K562 (cell line): ENCODE measurements around the gene TMEM158. TPM values are rescaled to one million over a fixed set of nuclear protein-coding genes. Genes with fewer than 3 reads are reported as not detected.
A peak's percentile ranks its signal among the peaks of the same experiment; 100 is the strongest.

Experiments used
- CHD2 ChIP-seq: IDR thresholded peaks from 2 replicates; pipeline ENCODE4 v1.6.1; 2011; ENCODE audit warnings: low read depth, low read length
- CHD4 ChIP-seq: fragments of 200-600 bp; sonication (generic); IDR thresholded peaks from 3 replicates; pipeline ENCODE4 v1.6.1; 2012; ENCODE audit warnings: low read depth, mild to moderate bottlenecking, mixed read lengths, low read length, inconsistent platforms; ENCODE audit not compliant: insufficient read depth, insufficient replicate concordance, poor library complexity, severe bottlenecking
- CSDE1 ChIP-seq, 2 experiments: fragments of 450-650 bp; IDR thresholded peaks; 2 replicates each; pipeline ENCODE4 v1.6.1; 2016; ENCODE audit warnings: mild to moderate bottlenecking in 1 of 2
- DNMT1 ChIP-seq: fragments of 450-650 bp; IDR thresholded peaks from 2 replicates; pipeline ENCODE4 v1.6.1; 2016; ENCODE audit warnings: antibody characterized with exemption, mild to moderate bottlenecking
- ETV5 ChIP-seq: sonication (generic); formaldehyde crosslinking; IDR thresholded peaks from 2 replicates; pipeline ENCODE4 v1.4.0; 2020; ENCODE audit warnings: low read depth, mild to moderate bottlenecking, missing genetic modification reagents
- GABPB1 ChIP-seq: sonication (generic); formaldehyde crosslinking; IDR thresholded peaks from 2 replicates; pipeline ENCODE4 v1.8.0; 2022; ENCODE audit warnings: mild to moderate bottlenecking, missing genetic modification reagents
- GATA2 ChIP-seq: sonication (generic); formaldehyde crosslinking; IDR thresholded peaks from 2 replicates; pipeline ENCODE4 v1.4.0; 2020; ENCODE audit warnings: mild to moderate bottlenecking, missing genetic modification reagents
- NCOA4 ChIP-seq: fragments of 450-650 bp; IDR thresholded peaks from 2 replicates; pipeline ENCODE4 v1.6.1; 2018; ENCODE audit warnings: mild to moderate bottlenecking; ENCODE audit not compliant: partially characterized antibody
- NR4A1 ChIP-seq, 2 experiments: fragments of 250-450 bp in 1 of 2; fragments of 450-650 bp in 1 of 2; sonication (Bioruptor Pico) in 1 of 2; IDR thresholded peaks; 2 replicates each; pipeline versions ENCODE4 v1.4.0 to v1.6.1; 2016 to 2020; ENCODE audit warnings: mild to moderate bottlenecking in 2 of 2, missing compliant biosample characterization in 1 of 2, missing genetic modification characterization in 1 of 2, moderate library complexity in 1 of 2
- PHTF2 ChIP-seq: fragments of 250-450 bp; sonication (Bioruptor Pico); IDR thresholded peaks from 2 replicates; pipeline ENCODE4 v1.5.0; 2021; ENCODE audit warnings: mild to moderate bottlenecking
- RFX1 ChIP-seq: fragments of 450-650 bp; IDR thresholded peaks from 2 replicates; pipeline ENCODE4 v1.6.1; 2016; ENCODE audit warnings: mild to moderate bottlenecking, moderate library complexity
- SETDB1 ChIP-seq: IDR thresholded peaks from one replicate; pipeline ENCODE4 v1.6.1; 2012; ENCODE audit warnings: low read length, control low read depth, inconsistent platforms
- SMARCB1 ChIP-seq: IDR thresholded peaks from 2 replicates; pipeline ENCODE4 v1.6.1; 2011; ENCODE audit warnings: improper control_type of control experiment, low read depth; ENCODE audit not compliant: insufficient read length
- SNIP1 ChIP-seq: fragments of 450-650 bp; IDR thresholded peaks from 2 replicates; pipeline ENCODE4 v1.7.1; 2017; ENCODE audit warnings: low read depth, mild to moderate bottlenecking
- TAF9B ChIP-seq: fragments of 450-650 bp; IDR thresholded peaks from 2 replicates; pipeline ENCODE4 v1.6.1; 2018; ENCODE audit warnings: mild to moderate bottlenecking; ENCODE audit not compliant: partially characterized antibody
- TCF7L2 ChIP-seq: fragments of 150-350 bp; IDR thresholded peaks from 2 replicates; pipeline ENCODE4 v1.6.1; 2016; ENCODE audit warnings: low read depth, mild to moderate bottlenecking, low read length, moderate library complexity
- TEAD1 ChIP-seq, 2 experiments: fragments of 450-650 bp in 1 of 2; sonication (generic) in 1 of 2; formaldehyde crosslinking; IDR thresholded peaks; 2 replicates each; pipeline versions ENCODE4 v1.4.0 to v1.8.0; 2020 to 2022; ENCODE audit warnings: mild to moderate bottlenecking in 2 of 2, missing genetic modification reagents in 1 of 2
- TFAM ChIP-seq: fragments of 250-450 bp; sonication (Bioruptor Pico); conservative IDR thresholded peaks from 2 replicates; pipeline ENCODE4 v1.5.0; 2021; ENCODE audit warnings: mild to moderate bottlenecking, moderate library complexity
- THAP12 ChIP-seq: fragments of 250-450 bp; sonication (Bioruptor Pico); IDR thresholded peaks from 2 replicates; pipeline ENCODE4 v1.9.0; 2021; ENCODE audit warnings: mild to moderate bottlenecking, inconsistent platforms
- TOE1 ChIP-seq, 2 experiments: fragments of 450-650 bp in 1 of 2; sonication (generic) in 1 of 2; formaldehyde crosslinking in 1 of 2; IDR thresholded peaks; 2 replicates each; pipeline versions ENCODE4 v1.7.1 to v1.8.0; 2016 to 2022; ENCODE audit warnings: borderline replicate concordance in 2 of 2, mild to moderate bottlenecking in 2 of 2, antibody characterized with exemption in 1 of 2, inconsistent platforms in 1 of 2, low read depth in 1 of 2, missing genetic modification reagents in 1 of 2, moderate library complexity in 1 of 2
- ZNF277 ChIP-seq: fragments of 250-450 bp; sonication (Bioruptor Pico); IDR thresholded peaks from 2 replicates; pipeline ENCODE4 v1.8.0; 2022; ENCODE audit warnings: inconsistent platforms, mild to moderate bottlenecking, moderate library complexity, borderline replicate concordance
- ZNF436 ChIP-seq: fragments of 250-450, 450-650 bp; sonication (Bioruptor Pico); formaldehyde crosslinking; IDR thresholded peaks from 2 replicates; pipeline ENCODE4 v1.7.0; 2020; ENCODE audit warnings: mild to moderate bottlenecking
- ZNF639 ChIP-seq, 2 experiments: fragments of 200-800 bp in 1 of 2; sonication (Bioruptor generic) in 1 of 2; sonication (generic) in 1 of 2; formaldehyde crosslinking in 1 of 2; IDR thresholded peaks in 1 of 2; conservative IDR thresholded peaks in 1 of 2; 2 replicates each; pipeline versions ENCODE4 v1.5.0 to v1.6.1; 2016 to 2020; ENCODE audit warnings: missing compliant biosample characterization in 1 of 2, missing genetic modification characterization in 1 of 2, missing genetic modification reagents in 1 of 2
- ZNF79 ChIP-seq: fragments of 250-450 bp; sonication (Bioruptor Pico); IDR thresholded peaks from 2 replicates; pipeline ENCODE4 v1.4.0; 2020; ENCODE audit warnings: low read depth, mild to moderate bottlenecking, moderate library complexity
- polyA plus RNA-seq, 8 experiments: library from polyadenylated mRNA; depleted of rRNA in 4 of 8; stranded (reverse) in 5 of 8; unstranded in 3 of 8; fragments of >200 nt; fragmentation: Nextera tagmentation in 2 of 8; fragmentation: Illumina TruSeq in 1 of 8; extraction: Ambion mirVana in 2 of 8; extraction: Trizol in 1 of 8; gene quantifications; 2 replicates each; pipeline versions ENCODE4 v1.2.1 to v1.2.3, GENCODE V29; 2011 to 2014; ENCODE audit warnings: inconsistent platforms in 1 of 8, missing spikeins in 1 of 8
- total RNA-seq, 7 experiments: library from RNA; depleted of rRNA in 6 of 7; stranded (reverse); fragments of >200 nt in 6 of 7; fragmentation: Illumina TruSeq in 2 of 7; extraction: Trizol in 2 of 7; gene quantifications; 2 replicates each; pipeline versions ENCODE4 v1.2.1 to v1.2.3, GENCODE V29; 2011 to 2021; ENCODE audit warnings: low replicate concordance in 1 of 7

TMEM158 gene
- total and polyA plus RNA-seq, 9 of the 15 experiments (the other 6 are each of a cell fraction or from before 2014, with no cell fraction given), result 2.2 to 46.5 (median 8.4) TPM

GRCh38 chr3:45269952-45270351 lies 43.9 kb upstream of the TMEM158 start (continued):
- TF ChIP-seq GATA2 (no peak), ZNF639 (CRISPR knock-in tag; conservative IDR thresholded peaks at IDR 0.05 in 1 of 2, IDR thresholded peaks at IDR 0.05 in 1 of 2) (peak in 1 of 2 experiments; percentile 63; a peak in 1 of 4 replicates), ZNF79 (CRISPR knock-in tag) (no peak), RFX1 (no peak), TCF7L2 (no peak), ZNF277 (no peak), THAP12 (CRISPR knock-in tag) (no peak), SNIP1 (0 out of 2 replicates have a peak, but pooled peaks have one; percentile 21), CSDE1 (IDR thresholded peaks at IDR 0.05) (no peak), ETV5 (no peak), CHD2 (no peak), NR4A1 (CRISPR knock-in tag; IDR thresholded peaks at IDR 0.05) (no peak), NR4A1 (tag; IDR thresholded peaks at IDR 0.05) (no peak), SMARCB1 (no peak), SETDB1 (no peak), ZNF436 (no peak), GABPB1 (CRISPR knock-in tag) (no peak), TAF9B (peak; percentile 29), NCOA4 (no peak), TEAD1 (CRISPR knock-in tag; IDR thresholded peaks at IDR 0.05) (peak in 1 of 2 experiments; percentile 55; a peak in 1 of 4 replicates), PHTF2 (CRISPR knock-in tag) (no peak), DNMT1 (no peak), CHD4 (no peak), TFAM (no peak), TOE1 (IDR thresholded peaks at IDR 0.05; ENCODE audit: borderline replicate concordance) (peak; percentile 43; the same call in 1 of the 2 replicates), TOE1 (CRISPR knock-in tag; IDR thresholded peaks at IDR 0.05; ENCODE audit: borderline replicate concordance, low read depth) (no peak)
